PC-9 (cell line): Measurements from ENCODE around the gene SLC25A30.

Experiments used
- CTCF ChIP-seq: fragments of 200-600 bp; sonication (generic); conservative IDR thresholded peaks from 2 replicates; pipeline ENCODE4 v1.6.1; 2017; ENCODE audit warnings: mixed run types, antibody characterized with exemption, mild to moderate bottlenecking, moderate library complexity
- EZH2 ChIP-seq: fragments of 200-600 bp; sonication (generic); IDR thresholded peaks from 2 replicates; pipeline ENCODE4 v1.8.0; 2017; ENCODE audit warnings: antibody characterized with exemption, low read depth

GRCh38 chr13:45437947-45438346 lies 19.8 kb upstream of the SLC25A30 start:
- no peak for TF ChIP-seq CTCF
- no peak for TF ChIP-seq EZH2
